Measurements from ENCODE around the gene MIPEP.
A peak's percentile ranks its signal among the peaks of the same experiment; 100 is the strongest.
"Not testable (repeated sequence)": the region's sequence is repeated elsewhere in the genome, so short reads cannot be mapped to it uniquely, and the experiment has no call there.

MIPEP gene

DNA sequence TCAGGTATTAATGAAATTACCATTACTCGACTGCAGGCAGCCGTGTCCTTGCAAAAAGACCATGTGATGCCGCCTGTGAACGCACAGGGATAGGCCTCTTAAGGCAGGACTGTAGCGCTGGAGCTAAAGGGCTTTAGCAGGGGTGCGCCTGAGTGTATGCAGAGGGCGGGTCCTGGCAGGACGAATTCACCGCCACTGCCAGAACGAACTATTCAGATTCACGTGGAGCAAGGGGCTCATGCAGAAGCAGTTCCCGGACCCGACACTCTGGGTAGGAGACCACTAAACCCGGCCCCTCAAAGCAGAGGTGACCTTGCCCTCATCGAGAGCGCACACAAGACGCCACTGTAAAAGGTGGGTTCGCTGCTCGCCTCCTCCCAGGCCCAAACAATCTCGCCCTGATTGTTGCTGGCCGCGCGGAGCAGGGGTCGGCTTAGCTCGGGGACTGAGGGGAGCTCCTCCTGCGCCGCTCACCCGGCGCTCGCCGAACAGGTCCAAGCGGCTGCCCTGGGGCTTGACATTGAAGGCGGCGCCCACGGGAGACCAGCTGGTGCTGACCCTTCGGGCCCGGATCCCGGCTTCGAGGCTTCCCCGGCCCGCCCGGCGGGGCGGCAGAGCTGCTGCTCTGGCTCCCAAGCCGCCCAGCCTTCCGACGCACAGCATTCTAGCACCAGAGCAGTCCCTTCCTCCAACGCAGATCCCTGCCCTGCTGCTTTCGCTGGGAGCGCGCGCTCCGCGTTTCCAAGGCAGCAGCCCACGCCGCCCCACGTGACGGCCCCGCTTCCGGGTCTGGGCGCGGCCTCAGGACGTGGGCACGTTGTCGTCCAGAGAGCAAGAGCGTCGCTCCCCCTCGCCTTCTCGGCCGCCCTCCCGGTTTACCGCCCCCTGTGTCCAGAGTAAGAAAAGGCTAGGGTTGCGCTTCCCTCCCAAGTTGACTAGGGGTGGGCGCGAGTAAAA lies at the start of gene MIPEP:
MIPEP (minus strand) TSS at position 743 of the 957 bp plus-strand sequence; CDS start at position 663, 80 bp downstream.
- peak; percentile 97 for DNase-seq (ENCODE audit: low spot score)

DNA sequence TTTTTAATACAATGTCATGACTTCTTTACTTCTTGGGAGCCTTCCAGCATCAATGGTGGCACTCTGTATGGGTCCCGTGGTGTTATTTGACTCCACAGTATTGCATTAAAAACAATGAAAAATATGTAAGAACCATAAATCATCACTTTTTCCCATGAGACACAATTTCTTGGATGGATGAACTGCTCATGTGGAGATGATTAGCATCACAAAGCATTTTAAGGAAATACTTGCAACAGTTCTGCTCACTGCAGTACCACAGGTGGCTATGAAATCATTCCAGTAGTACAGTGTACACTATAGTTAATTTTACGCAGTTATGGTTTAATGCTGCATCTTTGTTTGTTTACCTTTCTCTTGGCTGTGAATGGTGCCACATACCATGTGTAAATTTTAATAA lies 45.3 kb upstream of the MIPEP start:
- no peak for DNase-seq (ENCODE audit: low spot score)

DNA sequence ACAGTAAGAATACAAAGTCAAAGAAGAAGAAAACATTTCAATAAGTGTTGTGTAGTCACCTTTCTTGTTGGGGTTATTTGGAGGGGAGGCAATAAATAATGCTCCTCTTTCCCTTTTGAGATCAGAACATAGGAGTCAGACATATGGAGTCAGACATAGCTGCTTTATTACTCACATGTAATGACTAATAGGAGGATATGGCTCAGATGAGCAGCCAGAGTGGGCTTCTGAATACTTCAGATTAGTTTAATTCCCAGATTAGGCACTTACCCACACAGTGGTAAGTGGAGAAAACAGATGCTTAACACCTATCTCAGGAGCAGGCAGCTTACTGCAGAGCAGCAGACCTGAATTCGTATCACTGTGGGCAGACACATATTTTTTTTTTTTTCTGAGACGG lies 39.8 kb upstream of the MIPEP start:
- DNase-seq (ENCODE audit: low spot score), result peak; percentile 72

DNA sequence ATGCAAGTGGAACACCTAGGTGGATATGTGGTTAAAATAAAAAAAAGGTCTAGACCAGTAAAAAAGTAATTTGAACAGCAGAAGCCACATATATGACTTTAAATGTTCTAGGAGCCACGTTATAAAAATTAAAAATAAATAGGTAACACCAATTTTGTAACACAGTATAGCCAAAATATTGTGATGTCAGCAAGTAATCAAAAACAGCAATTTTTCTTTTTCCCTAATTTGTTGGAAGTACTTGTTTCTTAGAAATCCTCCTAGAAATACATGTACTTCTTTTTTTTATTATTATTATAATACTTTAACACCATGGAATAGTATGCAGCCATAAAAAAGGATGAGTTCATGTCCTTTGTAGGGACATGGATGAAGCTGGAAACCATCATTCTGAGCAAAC lies 33.8 kb upstream of the MIPEP start:
- DNase-seq (ENCODE audit: low spot score), result no peak

DNA sequence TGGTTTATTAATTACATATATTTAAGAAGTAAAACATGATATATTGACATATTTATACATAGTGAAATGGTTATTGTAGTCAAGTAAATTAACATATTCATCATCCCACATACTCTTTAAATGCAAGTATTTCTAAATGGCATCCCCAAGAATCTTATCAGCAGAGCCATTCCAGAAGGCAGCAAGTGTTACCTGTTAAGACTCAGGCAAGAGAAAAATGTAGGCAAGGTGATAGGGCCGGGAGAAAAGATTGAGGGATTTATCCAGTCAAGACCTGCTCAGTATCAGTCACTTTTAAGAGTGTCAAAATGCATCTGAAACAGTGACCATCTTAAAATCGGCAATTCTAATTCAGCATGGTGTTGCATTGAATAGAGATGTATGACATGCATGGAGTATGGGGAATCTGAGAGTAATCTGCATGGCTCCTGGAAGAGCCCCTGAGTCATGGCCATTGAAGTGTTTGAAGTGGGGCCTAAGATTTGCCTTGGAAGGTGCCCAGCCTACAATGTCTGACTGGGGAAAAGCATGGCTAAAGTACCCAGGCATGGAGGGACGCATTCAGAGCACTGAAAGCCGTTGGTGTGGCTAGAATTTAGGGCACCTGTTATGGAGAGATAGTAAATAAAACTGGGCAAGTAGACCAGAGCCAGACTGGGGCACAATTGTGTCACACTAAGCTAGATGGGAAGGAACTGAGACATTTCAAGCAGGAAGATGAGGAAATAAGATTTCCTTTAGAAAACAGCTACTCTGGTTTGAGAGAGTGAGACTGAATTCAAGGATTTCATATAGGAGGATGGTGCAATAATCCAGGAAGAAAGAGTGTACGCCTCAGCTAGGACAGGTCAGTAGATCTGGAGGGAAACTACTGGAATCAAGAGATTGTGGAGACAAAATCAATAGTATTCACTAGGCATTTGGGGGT lies 33.1 kb upstream of the MIPEP start:
- DNase-seq (ENCODE audit: low spot score), result no peak

DNA sequence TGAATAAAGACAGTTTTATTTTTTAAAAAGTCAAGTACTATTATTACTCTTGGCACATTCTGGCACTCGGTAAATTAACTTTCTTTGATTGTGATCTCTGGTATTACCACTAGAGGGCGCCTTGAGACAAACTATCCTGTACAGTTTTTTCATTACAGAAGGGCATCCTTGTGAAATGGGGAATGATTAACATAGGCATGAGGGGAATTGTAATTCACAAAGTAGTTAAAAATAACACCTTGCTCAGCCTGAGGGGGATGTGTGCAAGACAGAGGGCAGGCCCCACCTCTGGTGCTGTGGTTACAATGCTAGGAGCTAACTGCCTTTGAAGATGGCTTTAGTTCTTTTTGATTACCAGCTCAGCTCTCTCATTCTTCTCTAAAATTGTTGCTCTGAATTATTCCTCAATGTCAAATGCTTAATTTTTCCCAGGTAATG lies 32.3 kb upstream of the MIPEP start:
- DNase-seq (ENCODE audit: low spot score), result peak; percentile 56

DNA sequence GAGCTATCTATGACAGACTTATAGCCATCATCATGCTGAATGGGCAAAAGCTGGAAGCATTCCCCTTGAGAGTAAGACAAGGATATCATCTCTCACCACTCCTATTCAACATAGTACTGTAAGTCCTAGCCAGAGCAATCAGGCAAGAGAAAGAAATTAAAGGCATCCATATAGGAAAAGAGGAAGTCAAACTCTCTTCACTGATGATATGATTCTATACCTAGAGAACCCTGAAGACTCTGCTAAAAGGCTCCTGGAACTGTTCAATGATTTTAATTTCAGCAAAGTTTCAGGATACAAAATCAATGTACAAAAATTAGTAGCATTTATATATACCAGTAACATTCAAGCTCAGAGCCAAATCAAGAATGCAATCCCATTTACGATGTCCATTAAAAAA lies 29.8 kb upstream of the MIPEP start:
- DNase-seq (ENCODE audit: low spot score), result no peak

DNA sequence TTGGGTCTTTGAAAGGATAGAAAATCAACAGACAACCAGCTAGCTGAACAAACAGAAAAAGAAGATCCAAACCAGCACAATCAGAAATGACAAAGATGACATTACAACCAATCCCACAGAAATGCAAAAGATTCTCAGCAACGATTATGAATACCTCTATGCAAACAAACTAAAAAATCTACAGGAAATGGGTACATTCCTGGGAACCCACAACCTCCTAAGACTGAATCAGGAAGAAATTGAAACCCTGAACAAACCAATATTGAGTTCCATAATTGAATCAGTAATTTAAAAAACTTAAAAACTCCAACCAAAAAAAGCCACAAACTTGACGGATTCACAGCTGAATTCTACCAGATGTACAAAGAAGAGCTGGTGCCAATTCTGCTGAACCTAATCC lies 29.0 kb upstream of the MIPEP start:
- no peak for DNase-seq (ENCODE audit: low spot score)

DNA sequence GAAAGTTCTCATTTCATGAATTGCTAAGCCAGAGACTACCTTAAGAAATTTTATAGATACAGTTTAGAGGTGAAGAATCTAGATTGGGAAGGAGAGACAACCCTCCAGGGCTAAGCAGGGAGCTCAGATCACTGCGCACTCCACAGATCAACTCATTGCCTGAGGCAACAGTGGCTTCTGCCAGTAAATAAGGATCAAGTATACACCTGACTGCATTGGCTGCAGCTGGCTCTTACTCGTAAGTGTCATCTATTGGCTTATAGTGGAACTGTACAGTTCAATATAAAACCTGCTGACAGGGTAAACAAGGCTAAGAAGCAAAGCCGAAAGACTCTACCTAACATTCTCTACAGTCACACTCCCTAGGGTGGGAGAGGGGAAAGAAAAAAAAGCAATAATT lies 26.1 kb upstream of the MIPEP start:
- no peak for DNase-seq (ENCODE audit: low spot score)

DNA sequence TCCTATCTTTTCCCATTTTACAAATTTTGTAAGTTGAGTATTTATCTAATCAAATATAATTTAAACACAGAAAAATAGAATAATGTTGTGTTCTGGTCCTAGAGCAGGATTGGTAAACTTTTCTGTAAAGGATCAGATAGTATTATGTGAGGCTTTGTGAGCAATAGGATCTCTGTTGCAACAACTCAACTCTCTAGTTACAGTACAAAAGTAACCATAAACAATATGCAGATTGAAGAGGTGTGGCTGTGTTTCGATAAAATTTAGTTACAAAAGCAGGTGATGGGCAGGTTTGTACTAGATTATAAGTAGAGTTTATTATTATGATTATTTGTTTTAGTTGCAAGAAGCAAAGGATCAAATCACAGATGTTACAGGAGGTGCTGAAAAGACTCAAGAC lies 23.3 kb upstream of the MIPEP start:
- DNase-seq (ENCODE audit: low spot score), result no peak

DNA sequence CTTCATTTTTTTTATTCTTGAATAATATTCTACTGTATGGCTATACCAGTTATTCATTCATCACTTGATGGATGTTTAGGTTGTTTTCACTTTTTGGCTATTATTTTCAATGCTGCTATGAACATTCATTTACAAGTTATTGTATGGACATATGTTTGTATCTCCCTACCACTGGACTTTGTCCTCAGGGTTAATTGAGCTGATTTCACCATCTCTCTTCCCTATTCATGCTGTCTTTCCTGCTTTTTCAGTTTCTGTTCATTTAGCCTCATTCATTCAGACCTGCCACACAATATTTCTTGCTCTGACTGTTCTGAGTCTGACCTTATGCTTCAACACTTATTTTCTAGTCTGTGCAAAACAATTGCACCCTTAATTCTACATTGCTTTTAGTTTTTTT lies 20.4 kb upstream of the MIPEP start:
- no peak for DNase-seq (ENCODE audit: low spot score)

DNA sequence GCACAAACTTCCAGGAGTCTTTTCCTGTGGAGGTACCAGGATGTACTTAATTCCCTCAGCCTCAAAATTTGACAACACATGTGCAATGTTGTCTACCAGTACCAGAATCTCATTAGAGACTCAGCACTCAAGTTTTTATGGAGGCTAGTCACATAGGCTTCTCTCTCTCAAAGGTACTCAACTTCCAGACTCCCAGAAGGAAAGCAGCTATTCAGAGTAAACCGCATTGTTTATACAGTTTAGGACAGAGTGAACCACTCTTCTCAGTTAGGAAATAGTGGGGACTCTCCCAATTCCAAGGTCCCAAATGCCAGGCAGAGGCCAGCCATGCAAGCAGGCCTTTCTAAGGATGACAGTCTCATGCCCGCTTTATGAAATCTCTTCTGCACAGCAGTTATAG lies 16.6 kb upstream of the MIPEP start:
- no peak for DNase-seq (ENCODE audit: low spot score)

DNA sequence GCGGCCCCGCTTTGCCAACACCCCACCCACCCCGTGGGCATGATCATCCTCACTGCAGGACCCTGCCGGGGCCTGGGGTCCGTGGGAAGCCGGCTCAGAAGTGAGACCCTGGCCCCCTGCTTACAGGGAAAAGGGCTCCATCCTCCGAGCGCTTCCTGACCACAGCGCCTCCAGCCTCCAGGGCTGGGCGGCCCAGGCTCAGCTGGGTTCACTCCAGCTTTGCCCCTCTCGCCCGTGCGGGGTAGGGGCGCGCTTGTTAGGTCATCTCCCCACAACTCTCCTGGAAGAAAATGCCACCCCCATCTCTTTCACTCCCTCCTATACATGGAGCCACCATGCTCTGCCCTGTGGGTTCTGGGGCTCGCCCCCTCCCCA lies 14.7 kb upstream of the MIPEP start:
- DNase-seq (ENCODE audit: low spot score), result no peak

DNA sequence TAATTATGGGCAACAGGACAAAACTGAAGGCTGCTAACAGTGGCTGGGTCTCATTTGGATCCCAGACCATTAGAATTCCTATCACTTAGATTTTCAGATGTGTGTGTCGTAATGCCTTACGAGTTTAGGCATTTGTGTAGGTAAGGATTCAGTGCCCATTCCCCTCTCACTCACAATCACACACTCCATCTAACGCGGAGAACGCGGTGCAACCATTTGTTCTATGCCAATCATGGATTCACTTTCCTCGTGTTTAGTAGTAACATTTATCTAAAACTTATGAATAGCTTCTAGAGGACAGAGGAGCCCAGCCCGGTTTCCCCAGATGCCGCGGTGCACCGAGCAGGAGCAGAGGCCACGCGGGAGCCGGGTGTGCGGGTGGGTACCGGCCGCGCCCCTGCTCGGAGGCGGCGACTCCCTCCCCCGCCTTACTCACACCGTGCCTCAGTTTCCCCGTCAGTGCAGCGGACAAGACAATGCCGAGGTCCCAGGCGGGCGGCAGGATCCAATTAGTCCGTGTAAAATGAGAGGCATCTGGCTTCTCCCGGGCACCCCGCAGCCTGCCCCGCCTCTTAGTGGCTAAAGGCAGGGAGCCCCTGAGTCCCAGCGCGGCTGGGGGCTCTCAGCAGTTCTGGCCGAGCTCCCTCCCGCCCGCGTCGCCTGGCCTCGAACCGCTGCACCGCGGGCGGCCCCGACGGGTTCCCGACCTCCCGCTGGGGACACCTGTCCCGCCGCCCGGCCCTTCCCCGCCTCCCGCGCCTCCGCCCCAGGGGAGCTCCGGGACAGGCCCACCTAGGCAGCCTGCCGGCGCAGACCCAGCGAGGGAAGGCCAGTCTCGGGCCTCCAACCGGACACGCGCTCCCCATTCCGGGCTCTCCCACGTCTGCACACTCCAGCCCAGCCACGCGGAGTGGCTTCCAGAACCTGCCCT lies 14.0 kb upstream of the MIPEP start:
- no peak for DNase-seq (ENCODE audit: low spot score)

DNA sequence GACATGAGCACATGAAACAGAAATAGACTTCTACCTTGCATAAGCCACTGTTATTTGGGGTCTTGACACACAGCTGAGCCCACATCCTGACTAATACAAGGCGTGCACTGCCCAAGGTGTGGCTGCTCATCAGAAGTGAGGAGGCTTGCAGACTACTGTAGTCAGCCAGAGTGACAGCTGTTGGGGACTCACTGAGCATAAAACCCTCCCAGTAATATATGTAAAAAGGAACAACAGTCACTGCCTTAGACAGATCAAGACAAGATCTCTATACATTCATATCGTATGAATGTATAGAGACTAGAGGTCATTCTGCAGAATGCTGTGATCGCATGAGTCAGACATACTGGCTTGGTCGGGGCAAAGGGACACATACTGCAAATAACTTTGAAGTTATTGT lies 12.2 kb upstream of the MIPEP start:
- no peak for DNase-seq (ENCODE audit: low spot score)

DNA sequence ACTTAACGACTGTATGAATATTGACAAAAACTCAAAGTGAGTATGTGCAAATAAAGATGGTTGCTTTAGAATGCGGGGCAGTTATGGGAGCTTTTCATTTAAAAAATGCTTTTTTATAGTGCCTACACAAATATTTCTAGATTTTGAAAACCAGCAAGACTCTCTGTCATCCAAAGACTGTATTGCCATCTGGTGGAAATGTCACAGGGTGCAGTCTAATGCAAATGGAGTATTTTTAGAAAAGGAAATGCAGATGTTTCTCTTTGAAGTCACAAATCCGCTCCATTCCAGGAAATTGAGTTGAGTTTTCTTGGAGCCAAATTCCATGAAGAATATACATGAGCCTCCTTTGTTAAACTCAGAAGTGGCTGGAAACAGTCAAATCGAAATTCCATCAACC lies 10.4 kb upstream of the MIPEP start:
- peak; percentile 24 for DNase-seq (ENCODE audit: low spot score)

DNA sequence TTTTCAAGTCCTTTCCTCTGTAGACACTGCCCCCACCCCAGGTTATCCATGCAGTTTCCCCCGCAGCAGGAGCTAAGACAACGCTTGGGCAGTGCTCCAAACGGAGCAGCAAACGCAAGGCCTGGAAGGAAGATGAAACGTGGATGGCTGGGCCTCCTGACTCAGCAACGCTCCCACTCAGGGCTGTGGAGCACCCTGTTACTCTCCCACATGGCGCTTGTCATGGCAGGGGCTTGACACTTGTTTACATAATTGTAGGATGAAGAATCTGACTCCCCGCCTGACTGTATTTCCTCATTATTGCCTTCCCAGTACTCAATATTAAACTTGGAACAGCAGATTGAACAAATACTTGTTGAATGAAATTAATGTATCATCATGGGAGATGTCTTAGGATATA lies 8.9 kb upstream of the MIPEP start:
- peak; percentile 46 for DNase-seq (ENCODE audit: low spot score)

DNA sequence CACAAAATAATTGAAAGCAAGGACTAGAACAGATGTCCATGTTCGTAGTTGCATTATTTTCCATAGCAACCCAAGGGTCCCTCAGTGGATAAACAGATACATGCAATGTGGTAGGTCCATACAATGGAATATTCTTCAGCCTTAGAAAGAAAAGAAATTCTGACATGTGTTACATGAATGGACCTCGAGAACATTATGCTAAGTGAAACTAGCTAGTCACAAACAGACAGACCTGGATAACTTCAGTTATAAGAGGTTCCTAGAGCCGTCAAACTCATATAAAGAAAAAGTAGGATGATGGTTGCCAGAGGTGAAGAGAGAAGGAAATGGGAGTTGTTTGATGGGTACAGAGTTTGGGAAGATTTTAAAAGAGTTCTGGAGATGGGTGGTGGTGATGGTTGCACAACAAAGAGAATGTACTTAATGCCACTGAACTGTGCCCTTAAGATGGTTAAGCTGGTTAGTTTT lies 8.3 kb upstream of the MIPEP start, which contains the start of gene C1QTNF9B:
C1QTNF9B (minus strand) TSS at position 51 of the 468 bp plus-strand sequence.
- DNase-seq (ENCODE audit: low spot score), result not testable (repeated sequence)

DNA sequence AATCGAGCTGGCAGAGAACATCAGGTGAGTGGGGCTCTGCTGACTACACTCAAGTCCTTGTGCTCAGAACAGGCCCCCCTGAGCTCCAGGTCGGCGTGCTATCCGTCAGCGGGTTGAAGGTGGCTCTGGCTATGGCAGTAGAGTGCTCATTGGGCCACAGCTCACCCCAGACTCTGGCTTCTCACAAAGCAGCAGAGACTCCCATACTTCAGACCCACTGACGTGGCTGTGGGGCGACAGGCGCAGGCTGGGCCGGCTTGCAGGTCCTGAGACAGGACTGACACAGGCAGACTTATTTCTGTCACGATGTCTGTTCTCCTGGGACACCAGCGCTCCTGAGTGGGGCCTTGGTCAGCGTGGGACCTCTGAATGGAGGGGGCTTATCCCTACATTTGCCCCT lies 5.5 kb upstream of the MIPEP start:
- DNase-seq (ENCODE audit: low spot score), result not testable (repeated sequence)

DNA sequence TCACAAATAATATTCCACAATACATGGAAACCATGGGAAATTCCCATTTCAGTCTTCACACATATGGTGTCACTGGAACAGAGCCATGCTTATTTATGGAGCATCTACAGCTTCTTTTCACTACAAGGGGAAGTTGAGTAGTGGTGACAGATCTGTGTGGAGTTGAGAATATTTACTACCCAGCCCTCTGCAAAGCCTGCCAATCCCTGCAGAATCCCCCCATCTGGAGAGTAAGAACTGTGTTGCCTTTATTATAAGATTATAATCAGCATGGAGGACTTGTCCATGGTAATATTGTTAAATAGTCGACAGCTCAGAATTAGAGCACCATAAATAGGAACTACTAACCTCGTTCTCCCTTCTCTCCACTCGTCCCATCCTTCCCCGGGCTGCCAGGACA lies 4.6 kb upstream of the MIPEP start:
- DNase-seq (ENCODE audit: low spot score), result not testable (repeated sequence)
